ENCODE data around the gene ZFPM1.

ZFPM1 gene

DNA sequence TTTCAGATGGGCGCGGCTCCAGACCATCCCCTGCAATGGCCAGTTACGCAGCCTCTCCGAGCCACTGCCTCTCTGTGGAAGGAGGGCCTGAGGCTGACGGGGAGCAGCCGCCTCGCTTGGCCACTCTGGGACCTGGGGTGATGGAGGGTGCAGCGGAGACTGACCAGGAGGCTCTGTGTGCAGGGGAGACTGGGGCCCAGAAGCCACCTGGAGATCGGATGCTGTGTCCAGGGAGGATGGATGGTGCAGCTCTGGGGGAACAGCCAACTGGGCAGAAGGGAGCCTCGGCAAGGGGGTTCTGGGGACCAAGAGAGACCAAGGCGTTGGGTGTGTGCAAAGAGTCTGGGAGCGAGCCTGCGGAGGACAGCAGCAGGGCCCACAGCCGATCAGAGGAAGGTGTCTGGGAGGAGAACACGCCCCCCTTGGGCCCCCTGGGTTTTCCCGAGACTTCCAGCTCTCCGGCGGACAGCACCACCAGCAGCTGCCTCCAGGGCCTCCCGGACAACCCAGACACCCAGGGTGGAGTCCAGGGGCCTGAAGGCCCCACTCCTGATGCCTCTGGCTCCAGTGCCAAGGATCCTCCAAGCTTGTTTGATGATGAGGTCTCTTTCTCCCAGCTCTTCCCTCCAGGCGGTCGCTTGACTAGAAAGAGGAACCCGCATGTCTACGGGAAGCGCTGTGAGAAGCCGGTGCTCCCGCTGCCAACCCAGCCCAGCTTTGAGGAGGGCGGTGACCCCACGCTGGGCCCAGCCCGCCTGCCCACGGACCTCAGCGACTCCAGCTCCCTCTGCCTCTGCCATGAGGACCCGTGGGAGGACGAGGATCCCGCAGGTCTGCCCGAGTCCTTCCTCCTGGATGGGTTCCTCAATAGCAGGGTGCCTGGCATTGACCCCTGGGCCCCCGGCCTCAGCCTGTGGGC lies 17.4 kb upstream of the ZFPM1 start:
- Histone ChIP-seq H2AK5ac (ENCODE audit: low read depth, low read length) (peak overlapping the region; percentile 95), H3K4me3 (ENCODE audit: low read length in 2 of 2) (no peak overlapping the region), H2AFZ (ENCODE audit: low read length) (no peak overlapping the region), H2BK5ac (ENCODE audit: low read length) (peak overlapping the region; percentile 22), H3K4ac (ENCODE audit: low read length) (peak overlapping the region; percentile 23), H4K91ac (ENCODE audit: low read depth, low read length, poor library complexity) (no peak overlapping the region), H3K23ac (ENCODE audit: low read depth, low read length, poor library complexity) (no peak overlapping the region), H3K27me3 (ENCODE audit: control insufficient read depth in 3 of 3, insufficient read depth in 3 of 3, low read depth in 1 of 3, low read length in 3 of 3) (peaks cover 0 to 49% (median 14%) of the 10 kb centered on the region in 3 experiments), H3K9ac (ENCODE audit: low read depth, low read length, poor library complexity) (no peak overlapping the region), H3K18ac (ENCODE audit: low read length) (peak overlapping the region; percentile 44), H2BK120ac (ENCODE audit: low read depth, low read length) (no peak overlapping the region), H3K14ac (ENCODE audit: low read length) (peak overlapping the region; percentile 56), H3K79me1 (ENCODE audit: low read depth, low read length) (peaks cover 6% of the 10 kb centered on the region), H4K8ac (ENCODE audit: low read depth, low read length) (no peak overlapping the region), H3K4me1 (ENCODE audit: control insufficient read depth in 2 of 2, insufficient read depth in 1 of 2, low read depth in 1 of 2, low read length in 2 of 2) (peaks cover 0 to 2% of the 10 kb centered on the region in 2 donors), H2BK12ac (ENCODE audit: low read length) (peak overlapping the region; percentile 4), H3K4me2 (ENCODE audit: insufficient read depth, low read length, poor library complexity, severe bottlenecking) (no peak overlapping the region), H3K27ac (replicated peaks; ENCODE audit: low read length) (no peak overlapping the region), H3K36me3 (replicated peaks in 1 of 2; ENCODE audit: control insufficient read depth in 2 of 2, insufficient read depth in 2 of 2, low read length in 2 of 2) (no peaks in the 10 kb centered on the region), H3K9me3 (replicated peaks in 1 of 2; ENCODE audit: control insufficient read depth in 2 of 2, insufficient read depth in 1 of 2, low read depth in 1 of 2, low read length in 2 of 2) (no peaks in the 10 kb centered on the region), H2BK15ac (ENCODE audit: low read length) (no peak overlapping the region)
- no CpG with 5 or more reads among the region's 36 CpGs for WGBS, 2 donors (ENCODE audit: extremely low coverage in 2 of 2, insufficient read length in 2 of 2, insufficient replicate concordance in 1 of 2)
- no peak for DNase-seq (ENCODE audit: low spot score)

GRCh38 chr16:88436796-88437195 lies 16.3 kb upstream of the ZFPM1 start:
- H3K27ac ChIP-seq (replicated peaks; ENCODE audit: low read length) = no peak overlapping the region
- H3K9ac ChIP-seq (ENCODE audit: low read depth, low read length, poor library complexity) = no peak overlapping the region
- no peaks in the 10 kb centered on the region for H3K9me3 ChIP-seq (replicated peaks in 1 of 2; ENCODE audit: control insufficient read depth in 2 of 2, insufficient read depth in 1 of 2, low read depth in 1 of 2, low read length in 2 of 2)
- peaks cover 6% of the 10 kb centered on the region for H3K79me1 ChIP-seq (ENCODE audit: low read depth, low read length)
- H3K4me2 ChIP-seq (ENCODE audit: insufficient read depth, low read length, poor library complexity, severe bottlenecking) = no peak overlapping the region
- WGBS, 2 donors (ENCODE audit: extremely low coverage in 2 of 2, insufficient read length in 2 of 2, insufficient replicate concordance in 1 of 2) = no CpG with 5 or more reads among the region's 36 CpGs
- peaks cover 0 to 2% of the 10 kb centered on the region in 2 donors for H3K4me1 ChIP-seq (ENCODE audit: control insufficient read depth in 2 of 2, insufficient read depth in 1 of 2, low read depth in 1 of 2, low read length in 2 of 2)
- peak overlapping the region; percentile 100 for H4K8ac ChIP-seq (ENCODE audit: low read depth, low read length)
- no peak overlapping the region for H2BK120ac ChIP-seq (ENCODE audit: low read depth, low read length)
- no peak for DNase-seq (ENCODE audit: low spot score)
- H3K18ac ChIP-seq (ENCODE audit: low read length) = peak overlapping the region; percentile 93
- peak overlapping the region; percentile 99 for H3K14ac ChIP-seq (ENCODE audit: low read length)
- H2AFZ ChIP-seq (ENCODE audit: low read length) = peak overlapping the region; percentile 75
- H3K27me3 ChIP-seq (ENCODE audit: control insufficient read depth in 3 of 3, insufficient read depth in 3 of 3, low read depth in 1 of 3, low read length in 3 of 3) = peaks cover 0 to 57% (median 3%) of the 10 kb centered on the region in 3 experiments
- H2BK5ac ChIP-seq (ENCODE audit: low read length) = peak overlapping the region; percentile 22
- no peaks in the 10 kb centered on the region for H3K36me3 ChIP-seq (replicated peaks in 1 of 2; ENCODE audit: control insufficient read depth in 2 of 2, insufficient read depth in 2 of 2, low read length in 2 of 2)
- peak overlapping the region; percentile 89 for H3K4ac ChIP-seq (ENCODE audit: low read length)
- H3K4me3 ChIP-seq (ENCODE audit: low read length in 2 of 2) = no peak overlapping the region
- no peak overlapping the region for H4K91ac ChIP-seq (ENCODE audit: low read depth, low read length, poor library complexity)
- H2BK12ac ChIP-seq (ENCODE audit: low read length) = peak overlapping the region; percentile 94
- H3K23ac ChIP-seq (ENCODE audit: low read depth, low read length, poor library complexity) = peak overlapping the region; percentile 43
- peak overlapping the region; percentile 89 for H2BK15ac ChIP-seq (ENCODE audit: low read length)
- H2AK5ac ChIP-seq (ENCODE audit: low read depth, low read length) = peak overlapping the region; percentile 95

DNA sequence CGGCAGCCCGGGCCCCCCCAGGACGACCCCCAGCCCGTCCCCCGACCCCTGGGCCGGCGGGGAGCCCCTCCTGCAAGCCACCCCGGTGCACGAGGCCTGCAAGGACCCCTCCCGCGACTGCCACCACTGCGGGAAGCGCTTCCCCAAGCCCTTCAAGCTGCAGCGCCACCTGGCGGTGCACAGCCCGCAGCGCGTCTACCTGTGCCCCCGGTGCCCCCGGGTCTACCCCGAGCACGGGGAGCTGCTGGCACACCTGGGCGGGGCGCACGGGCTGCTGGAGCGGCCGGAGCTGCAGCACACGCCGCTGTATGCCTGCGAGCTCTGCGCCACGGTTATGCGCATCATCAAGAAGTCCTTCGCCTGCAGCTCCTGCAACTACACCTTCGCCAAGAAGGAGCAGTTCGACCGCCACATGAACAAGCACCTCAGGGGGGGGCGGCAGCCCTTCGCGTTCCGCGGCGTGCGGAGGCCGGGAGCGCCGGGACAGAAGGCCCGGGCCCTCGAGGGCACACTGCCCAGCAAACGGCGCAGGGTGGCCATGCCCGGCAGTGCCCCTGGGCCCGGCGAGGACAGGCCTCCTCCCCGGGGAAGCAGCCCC lies 15.6 kb upstream of the ZFPM1 start:
- no CpG with 5 or more reads among the region's 55 CpGs for WGBS, 2 donors (ENCODE audit: extremely low coverage in 2 of 2, insufficient read length in 2 of 2, insufficient replicate concordance in 1 of 2)
- Histone ChIP-seq H3K4me2 (ENCODE audit: insufficient read depth, low read length, poor library complexity, severe bottlenecking) (peak overlapping the region; percentile 11), H2BK12ac (ENCODE audit: low read length) (peak overlapping the region; percentile 73), H3K36me3 (replicated peaks in 1 of 2; ENCODE audit: control insufficient read depth in 2 of 2, insufficient read depth in 2 of 2, low read length in 2 of 2) (no peaks in the 10 kb centered on the region), H2BK120ac (ENCODE audit: low read depth, low read length) (no peak overlapping the region), H4K8ac (ENCODE audit: low read depth, low read length) (no peak overlapping the region), H4K91ac (ENCODE audit: low read depth, low read length, poor library complexity) (no peak overlapping the region), H3K4ac (ENCODE audit: low read length) (peak overlapping the region; percentile 37), H3K79me1 (ENCODE audit: low read depth, low read length) (peaks cover 6% of the 10 kb centered on the region), H2BK15ac (ENCODE audit: low read length) (peak overlapping the region; percentile 89), H3K23ac (ENCODE audit: low read depth, low read length, poor library complexity) (peak overlapping the region; percentile 65), H3K9ac (ENCODE audit: low read depth, low read length, poor library complexity) (no peak overlapping the region), H3K14ac (ENCODE audit: low read length) (no peak overlapping the region), H2AFZ (ENCODE audit: low read length) (peak overlapping the region; percentile 75), H3K4me3 (ENCODE audit: low read length in 2 of 2) (no peak overlapping the region), H3K27ac (replicated peaks; ENCODE audit: low read length) (no peak overlapping the region), H3K27me3 (ENCODE audit: control insufficient read depth in 3 of 3, insufficient read depth in 3 of 3, low read depth in 1 of 3, low read length in 3 of 3) (peaks cover 0 to 54% (median 0%) of the 10 kb centered on the region in 3 experiments), H3K9me3 (replicated peaks in 1 of 2; ENCODE audit: control insufficient read depth in 2 of 2, insufficient read depth in 1 of 2, low read depth in 1 of 2, low read length in 2 of 2) (no peaks in the 10 kb centered on the region), H2BK5ac (ENCODE audit: low read length) (peak overlapping the region; percentile 5), H3K18ac (ENCODE audit: low read length) (peak overlapping the region; percentile 80), H3K4me1 (ENCODE audit: control insufficient read depth in 2 of 2, insufficient read depth in 1 of 2, low read depth in 1 of 2, low read length in 2 of 2) (peaks cover 0 to 2% of the 10 kb centered on the region in 2 donors), H2AK5ac (ENCODE audit: low read depth, low read length) (peak overlapping the region; percentile 95)
- no peak for DNase-seq (ENCODE audit: low spot score)
